B cell (primary cell): ENCODE data around the gene NR5A1.

Source experiments
- CTCF ChIP-seq: fragments of 200-600 bp; IDR thresholded peaks from one replicate; pipeline ENCODE4 v1.8.0; 2022; ENCODE audit warnings: antibody characterized with exemption, mild to moderate bottlenecking
- EZH2 ChIP-seq: IDR thresholded peaks from 2 replicates; pipeline ENCODE4 v1.6.1; 2012; ENCODE audit warnings: borderline replicate concordance, low read depth, mild to moderate bottlenecking, moderate library complexity, low read length; ENCODE audit not compliant: insufficient read depth, poor library complexity, severe bottlenecking

- TF ChIP-seq CTCF, result no peak
- no peak for TF ChIP-seq EZH2
Observed at GRCh38 chr9:124491049-124491975, 15.9 kb downstream of the NR5A1 start.
